Ascending aorta (tissue), 2 donors: ENCODE data around the gene DNAJB8. TPM values are rescaled to one million over a fixed set of nuclear protein-coding genes. Genes with fewer than 3 reads are reported as not detected.

ENCODE experiments used
- DNase-seq, 2 donors: peaks; one replicate each; pipeline ENCODE4 v3.0.0-alpha.2; 2019; ENCODE audit warnings: low spot score in 2 of 2
- H3K27ac ChIP-seq, 2 donors: fragments of 200-600 bp; sonication (generic); one replicate each; pipeline ENCODE4 v1.5.1; 2016 to 2017; ENCODE audit warnings: mild to moderate bottlenecking in 1 of 2
- H3K27me3 ChIP-seq: fragments of 200-600 bp; sonication (generic); one replicate; pipeline ENCODE4 v1.5.1; 2017
- H3K36me3 ChIP-seq, 2 donors: fragments of 200-600 bp; sonication (generic); one replicate each; pipeline ENCODE4 v1.5.1; 2016
- H3K4me1 ChIP-seq, 2 donors: fragments of 200-600 bp; sonication (generic); one replicate each; pipeline ENCODE4 v1.5.1; 2016 to 2017; ENCODE audit warnings: mild to moderate bottlenecking in 1 of 2
- H3K4me3 ChIP-seq, 2 donors: fragments of 200-600 bp; sonication (generic); one replicate each; pipeline ENCODE4 v1.5.1; 2016 to 2017; ENCODE audit warnings: mild to moderate bottlenecking in 1 of 2
- H3K9me3 ChIP-seq, 2 donors: fragments of 200-600 bp; sonication (generic); one replicate each; pipeline ENCODE4 v1.5.1; 2016
- CTCF ChIP-seq, 3 experiments: fragments of 200-600 bp in 2 of 3; fragments of 450-650 bp in 1 of 3; sonication (generic) in 2 of 3; IDR thresholded peaks; one replicate each; pipeline ENCODE4 v1.5.1; 2016 to 2019; ENCODE audit warnings: antibody characterized with exemption in 3 of 3, mild to moderate bottlenecking in 1 of 3, moderate library complexity in 1 of 3
- intact Hi-C: fragments of 100-400 bp; cut with DNase I; formaldehyde crosslinking; loops from one replicate; pipeline ENCODE4 v1.15.1; 2023
- total RNA-seq: library from RNA; depleted of rRNA; stranded (reverse); fragments of >200 nt; gene quantifications from one replicate; pipeline ENCODE4 v1.1.0, GENCODE V29; 2016

Gene DNAJB8
- total RNA-seq, 1 donor from 2014 or later = not detected

GRCh38 chr3:128423525-128424147 is 43.1 kb downstream of the DNAJB8 start:
- intact Hi-C loops = loop anchor here (10.0 kb wide), 1 partner anchor 329 kb away; no protein-coding TSS in a partner anchor
- Histone ChIP-seq H3K9me3 (no peaks in the 10 kb centered on the region), H3K27me3 (no peaks in the 10 kb centered on the region), H3K36me3 (no peaks in the 10 kb centered on the region), H3K27ac (no peak overlapping the region), H3K4me3 (no peak overlapping the region), H3K4me1 (peaks cover 0 to 2% of the 10 kb centered on the region in 2 donors)
- no peak for TF ChIP-seq CTCF (IDR thresholded peaks at IDR 0.05)
- no peak for DNase-seq

- Histone ChIP-seq H3K36me3 (no peaks in the 10 kb centered on the region), H3K27me3 (no peaks in the 10 kb centered on the region), H3K9me3 (no peaks in the 10 kb centered on the region), H3K4me1 (peaks cover 0 to 2% of the 10 kb centered on the region in 2 donors), H3K4me3 (no peak overlapping the region), H3K27ac (no peak overlapping the region)
- no peak for DNase-seq
- intact Hi-C loops = loop anchor here (10.0 kb wide), 1 partner anchor 328 kb away; no protein-coding TSS in a partner anchor
- no peak for TF ChIP-seq CTCF (IDR thresholded peaks at IDR 0.05)
Observed at GRCh38 chr3:128422762-128423524, 43.7 kb downstream of the DNAJB8 start.

GRCh38 chr3:128421966-128422365 is 44.7 kb downstream of the DNAJB8 start:
- Histone ChIP-seq H3K9me3 (no peaks in the 10 kb centered on the region), H3K27ac (no peak overlapping the region), H3K4me3 (no peak overlapping the region), H3K36me3 (no peaks in the 10 kb centered on the region), H3K4me1 (peaks cover 0 to 2% of the 10 kb centered on the region in 2 donors), H3K27me3 (no peaks in the 10 kb centered on the region)
- no peak for DNase-seq
- TF ChIP-seq CTCF (IDR thresholded peaks at IDR 0.05) = no peak
- intact Hi-C loops = loop anchor here (10.0 kb wide), 1 partner anchor 327 kb away; no protein-coding TSS in a partner anchor

- DNase-seq = no peak
- Histone ChIP-seq H3K9me3 (no peaks in the 10 kb centered on the region), H3K4me3 (no peak overlapping the region), H3K27me3 (no peaks in the 10 kb centered on the region), H3K27ac (no peak overlapping the region), H3K36me3 (no peaks in the 10 kb centered on the region), H3K4me1 (peaks cover 0 to 2% of the 10 kb centered on the region in 2 donors)
- intact Hi-C loops = loop anchor here (10.0 kb wide), 1 partner anchor 327 kb away; no protein-coding TSS in a partner anchor
- TF ChIP-seq CTCF (IDR thresholded peaks at IDR 0.05) = no peak
Observed at GRCh38 chr3:128421439-128421836, 45.3 kb downstream of the DNAJB8 start.

- no peaks in the 10 kb centered on the region for H3K9me3 ChIP-seq
- no peaks in the 10 kb centered on the region for H3K27me3 ChIP-seq
- H3K4me3 ChIP-seq = no peak overlapping the region
- H3K4me1 ChIP-seq = no peaks in the 10 kb centered on the region
- no peak overlapping the region for H3K27ac ChIP-seq
- H3K36me3 ChIP-seq = no peaks in the 10 kb centered on the region
- no peak for TF ChIP-seq CTCF (IDR thresholded peaks at IDR 0.05)
- intact Hi-C loops = loop anchor here (10.0 kb wide), 1 partner anchor 326 kb away; no protein-coding TSS in a partner anchor
- DNase-seq = no peak
Observed at GRCh38 chr3:128420720-128421438, 45.8 kb downstream of the DNAJB8 start.
